ENCODE results near the gene CNGB1. TPM values are rescaled to one million over a fixed set of nuclear protein-coding genes. Genes with fewer than 3 reads are reported as not detected.

CNGB1 gene
- total RNA-seq, 1 donor from 2014 or later, result not detected

DNA sequence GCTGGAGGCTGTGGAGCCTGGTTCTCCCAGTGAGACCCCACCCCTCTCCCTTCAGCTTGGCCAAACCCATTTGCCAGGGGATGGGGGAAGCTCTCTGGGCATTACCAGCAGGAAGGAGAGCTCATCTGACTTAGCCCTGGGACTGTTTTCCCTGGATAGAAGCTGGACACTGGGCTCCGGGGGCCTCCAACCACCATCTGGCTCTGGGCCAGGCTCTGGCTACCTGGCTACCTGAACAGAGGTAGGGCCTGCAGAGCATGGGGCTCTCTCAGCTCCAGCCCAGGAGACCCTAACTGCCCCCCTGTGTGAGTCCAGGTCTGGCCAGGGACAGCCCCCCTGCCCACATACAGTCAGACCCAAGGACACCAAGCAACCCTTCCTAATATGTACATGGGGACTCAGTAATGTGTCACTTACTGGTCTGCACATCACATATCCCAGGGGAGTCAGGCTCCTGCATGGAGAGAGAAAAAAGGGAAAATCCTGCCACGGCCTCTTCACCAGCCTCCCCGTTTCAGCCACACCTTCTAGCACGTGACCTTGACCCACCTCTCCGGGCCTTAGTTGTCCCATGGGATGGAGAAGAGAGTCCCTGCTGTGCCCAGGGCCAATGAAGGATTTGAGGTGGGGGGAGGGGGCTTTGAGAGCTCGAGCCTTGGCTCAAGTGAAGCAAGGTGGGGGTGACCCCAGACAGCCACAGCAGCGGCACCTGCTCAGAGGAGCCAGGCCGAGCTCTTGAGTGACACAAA, 13.8 kb downstream of the CNGB1 start:
- H3K4me1 Mint-ChIP-seq (ENCODE audit: low read depth), result no peaks in the 10 kb centered on the region
- H3K27me3 Mint-ChIP-seq (ENCODE audit: low read depth), result peaks cover 12% of the 10 kb centered on the region
- no peak overlapping the region for H3K27ac Mint-ChIP-seq (ENCODE audit: unreplicated experiment)
- no peak overlapping the region for H3K4me3 Mint-ChIP-seq (ENCODE audit: unreplicated experiment)
- H3K9me3 Mint-ChIP-seq (ENCODE audit: low read depth), result no peaks in the 10 kb centered on the region
- TF ChIP-seq, protein P1, sequence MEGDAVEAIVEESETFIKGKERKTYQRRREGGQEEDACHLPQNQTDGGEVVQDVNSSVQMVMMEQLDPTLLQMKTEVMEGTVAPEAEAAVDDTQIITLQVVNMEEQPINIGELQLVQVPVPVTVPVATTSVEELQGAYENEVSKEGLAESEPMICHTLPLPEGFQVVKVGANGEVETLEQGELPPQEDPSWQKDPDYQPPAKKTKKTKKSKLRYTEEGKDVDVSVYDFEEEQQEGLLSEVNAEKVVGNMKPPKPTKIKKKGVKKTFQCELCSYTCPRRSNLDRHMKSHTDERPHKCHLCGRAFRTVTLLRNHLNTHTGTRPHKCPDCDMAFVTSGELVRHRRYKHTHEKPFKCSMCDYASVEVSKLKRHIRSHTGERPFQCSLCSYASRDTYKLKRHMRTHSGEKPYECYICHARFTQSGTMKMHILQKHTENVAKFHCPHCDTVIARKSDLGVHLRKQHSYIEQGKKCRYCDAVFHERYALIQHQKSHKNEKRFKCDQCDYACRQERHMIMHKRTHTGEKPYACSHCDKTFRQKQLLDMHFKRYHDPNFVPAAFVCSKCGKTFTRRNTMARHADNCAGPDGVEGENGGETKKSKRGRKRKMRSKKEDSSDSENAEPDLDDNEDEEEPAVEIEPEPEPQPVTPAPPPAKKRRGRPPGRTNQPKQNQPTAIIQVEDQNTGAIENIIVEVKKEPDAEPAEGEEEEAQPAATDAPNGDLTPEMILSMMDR (IDR thresholded peaks at IDR 0.05), result no peak
- H3K36me3 Mint-ChIP-seq (ENCODE audit: low read depth), result no peaks in the 10 kb centered on the region
- DNase-seq (ENCODE audit: low spot score), result no peak

DNA sequence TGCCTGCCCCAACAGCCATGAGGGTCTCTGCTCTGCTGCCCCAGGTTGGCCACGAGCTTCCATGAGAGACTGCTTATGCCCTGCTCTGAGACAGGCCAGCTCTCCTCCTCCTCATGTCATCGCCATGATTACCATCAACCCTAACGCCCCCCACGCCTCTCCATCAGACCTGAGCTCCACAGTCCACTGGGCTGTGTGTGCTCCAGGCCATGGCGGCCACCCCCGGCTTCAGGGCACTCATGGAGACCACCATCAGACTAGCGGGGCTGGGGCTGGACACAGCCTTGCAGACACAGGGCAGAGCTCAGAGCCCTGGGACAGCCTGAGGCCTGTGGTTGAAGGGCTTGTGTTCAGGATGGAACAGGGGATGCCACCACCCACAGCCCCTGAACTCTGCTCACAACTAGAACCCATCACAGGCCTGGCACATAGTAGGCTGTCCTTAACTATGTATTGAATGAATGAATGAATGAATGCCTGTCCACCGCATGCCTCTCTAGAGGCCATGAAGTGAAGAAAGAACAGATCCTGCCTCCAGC, 14.6 kb downstream of the CNGB1 start:
- no peaks in the 10 kb centered on the region for H3K9me3 Mint-ChIP-seq (ENCODE audit: low read depth)
- no peaks in the 10 kb centered on the region for H3K36me3 Mint-ChIP-seq (ENCODE audit: low read depth)
- DNase-seq (ENCODE audit: low spot score), result no peak

DNA sequence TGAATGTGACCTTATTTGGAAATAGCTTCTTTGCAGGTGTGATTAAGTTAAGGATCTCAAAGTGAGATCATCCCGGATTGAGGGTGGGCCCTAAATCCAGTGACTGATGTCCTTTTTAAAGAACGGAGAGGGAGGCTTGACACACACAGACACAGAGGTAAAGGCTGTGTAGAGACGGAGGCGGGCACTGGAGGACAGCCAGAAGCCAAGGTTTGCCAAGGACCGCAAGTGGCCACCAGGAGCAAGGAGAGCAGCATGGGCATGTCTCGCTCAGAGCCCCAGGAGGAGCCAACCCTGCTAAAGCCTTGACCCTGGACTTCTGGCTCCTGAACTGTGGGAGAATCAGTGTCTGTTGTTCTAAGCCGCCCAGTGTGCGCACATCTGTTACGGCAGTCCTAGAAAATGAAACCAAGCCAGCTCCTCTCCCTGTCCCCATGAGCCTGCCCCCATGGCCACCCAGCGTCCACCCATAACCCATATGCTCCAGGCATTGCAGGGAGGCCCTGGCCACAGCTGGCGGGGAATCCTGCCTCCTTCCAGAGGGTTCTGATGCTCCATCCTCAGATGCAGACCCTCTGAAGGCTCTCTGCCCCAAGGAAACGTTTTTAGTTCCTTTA, 15.2 kb downstream of the CNGB1 start:
- Mint-ChIP-seq H3K27me3 (ENCODE audit: low read depth) (peaks cover 17% of the 10 kb centered on the region), H3K36me3 (ENCODE audit: low read depth) (no peaks in the 10 kb centered on the region), H3K27ac (ENCODE audit: unreplicated experiment) (no peak overlapping the region), H3K4me3 (ENCODE audit: unreplicated experiment) (no peak overlapping the region), H3K9me3 (ENCODE audit: low read depth) (no peaks in the 10 kb centered on the region), H3K4me1 (ENCODE audit: low read depth) (no peaks in the 10 kb centered on the region)
- TF ChIP-seq, protein P1 (IDR thresholded peaks at IDR 0.05), result no peak
- no peak for DNase-seq (ENCODE audit: low spot score)

More for the DNA sequence above, 14.6 kb downstream of the CNGB1 start:
- H3K27ac Mint-ChIP-seq (ENCODE audit: unreplicated experiment), result no peak overlapping the region
- H3K4me1 Mint-ChIP-seq (ENCODE audit: low read depth), result no peaks in the 10 kb centered on the region
- peaks cover 15% of the 10 kb centered on the region for H3K27me3 Mint-ChIP-seq (ENCODE audit: low read depth)
- TF ChIP-seq, protein P1 (IDR thresholded peaks at IDR 0.05), result no peak
- H3K4me3 Mint-ChIP-seq (ENCODE audit: unreplicated experiment), result no peak overlapping the region

DNA sequence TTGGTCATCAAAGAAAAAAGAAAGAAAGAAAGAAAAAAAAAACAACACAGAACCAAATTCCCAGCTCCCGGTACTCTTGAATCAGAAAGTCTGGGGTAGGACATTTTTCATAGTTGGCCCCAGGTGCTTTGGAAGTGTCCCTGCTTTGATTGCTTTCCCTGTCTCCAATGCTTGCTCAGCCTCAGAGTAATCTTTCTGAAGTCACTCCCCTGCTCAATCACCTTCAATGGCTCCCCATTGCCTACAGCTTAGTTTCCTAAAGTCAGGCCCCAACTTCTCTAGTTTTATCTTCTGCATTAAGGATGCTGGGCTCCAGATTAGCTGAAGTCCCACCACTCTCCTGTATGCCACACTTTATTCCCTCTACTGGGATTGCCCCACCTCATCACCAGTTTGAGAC, 17.1 kb downstream of the CNGB1 start:
- TF ChIP-seq, protein P1 (IDR thresholded peaks at IDR 0.05), result no peak
- no peaks in the 10 kb centered on the region for H3K9me3 Mint-ChIP-seq (ENCODE audit: low read depth)
- no peak for DNase-seq (ENCODE audit: low spot score)
- no peak overlapping the region for H3K4me3 Mint-ChIP-seq (ENCODE audit: unreplicated experiment)
- no peaks in the 10 kb centered on the region for H3K4me1 Mint-ChIP-seq (ENCODE audit: low read depth)
- H3K27me3 Mint-ChIP-seq (ENCODE audit: low read depth), result peaks cover 19% of the 10 kb centered on the region
- H3K27ac Mint-ChIP-seq (ENCODE audit: unreplicated experiment), result no peak overlapping the region
- no peaks in the 10 kb centered on the region for H3K36me3 Mint-ChIP-seq (ENCODE audit: low read depth)

DNA sequence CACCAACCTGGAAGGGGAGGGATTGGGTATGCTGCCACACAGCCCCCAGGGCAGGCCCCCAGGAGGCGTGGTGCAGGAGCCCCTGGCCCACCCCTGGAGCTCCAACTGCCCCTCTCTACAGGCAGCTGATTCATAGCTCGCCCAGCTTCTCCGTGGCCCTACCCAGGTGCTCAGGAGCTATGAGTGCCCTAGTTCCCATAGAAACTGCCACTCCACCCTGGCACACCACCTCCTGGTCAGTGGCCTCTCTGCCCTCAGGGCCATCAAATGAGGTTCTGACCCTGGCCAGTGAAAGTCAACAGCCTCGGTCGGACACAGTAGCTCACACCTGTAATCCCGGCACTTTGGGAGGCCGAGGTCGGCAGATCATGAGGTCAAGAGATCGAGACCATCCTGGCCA, 18.0 kb downstream of the CNGB1 start:
- TF ChIP-seq, protein P1 (IDR thresholded peaks at IDR 0.05), result no peak
- Mint-ChIP-seq H3K27ac (ENCODE audit: unreplicated experiment) (no peak overlapping the region), H3K27me3 (ENCODE audit: low read depth) (peaks cover 19% of the 10 kb centered on the region), H3K9me3 (ENCODE audit: low read depth) (no peaks in the 10 kb centered on the region), H3K4me1 (ENCODE audit: low read depth) (no peaks in the 10 kb centered on the region), H3K4me3 (ENCODE audit: unreplicated experiment) (no peak overlapping the region), H3K36me3 (ENCODE audit: low read depth) (no peaks in the 10 kb centered on the region)
- DNase-seq (ENCODE audit: low spot score), result peak; percentile 70

Measured in chondrocyte (in vitro differentiated cells).